GM18499 (cell line): ENCODE measurements around the gene AURKAIP1.

Experiments
- ATAC-seq: cut with Tn5 transposase; IDR thresholded peaks from one replicate; pipeline ENCODE4 v1.9.1; 2021; ENCODE audit warnings: moderate number of reproducible peaks; ENCODE audit not compliant: insufficient read depth, unreplicated experiment

The AURKAIP1 gene

DNA sequence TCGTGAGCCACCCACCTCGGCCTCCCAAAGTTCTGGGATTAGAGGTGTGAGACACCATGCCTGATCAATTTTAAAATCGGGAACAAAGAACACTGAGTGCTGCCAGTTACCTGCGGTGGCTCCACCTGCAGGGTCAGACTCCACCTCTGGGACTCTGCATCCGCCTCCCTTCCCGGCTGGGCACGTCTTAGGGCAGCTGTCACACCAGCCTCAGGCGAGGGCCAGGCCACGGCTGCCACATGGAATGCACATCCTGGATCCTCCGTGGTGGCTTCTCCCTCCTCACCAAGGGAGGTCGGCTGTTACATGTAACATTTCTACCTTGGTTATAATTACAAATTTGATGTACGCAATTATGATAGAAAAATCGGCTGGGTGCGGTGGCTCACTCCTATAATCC is 10.7 kb downstream of the AURKAIP1 start:
- ATAC-seq = no peak

DNA sequence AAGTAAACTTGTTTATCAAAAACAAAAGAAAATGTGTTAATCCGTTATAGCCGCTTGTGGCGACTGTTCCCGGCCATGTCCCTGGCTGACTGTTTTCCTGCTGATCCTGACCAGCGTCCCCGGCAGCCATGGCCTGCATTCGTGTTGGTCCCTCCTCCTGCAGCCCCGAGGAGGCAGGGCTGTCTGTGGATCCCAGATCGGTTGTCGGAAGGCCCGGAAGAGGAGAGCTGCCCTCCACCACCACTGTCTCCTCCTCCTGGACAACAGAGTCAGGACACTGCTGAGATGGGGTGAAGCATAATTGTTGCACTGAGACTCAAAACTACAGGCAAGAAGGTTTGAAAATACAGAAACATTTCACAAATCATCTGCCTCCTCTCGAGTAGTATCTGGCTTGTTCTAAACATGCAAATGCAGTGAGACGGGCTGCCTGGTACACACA is 13.0 kb downstream of the AURKAIP1 start:
- no peak for ATAC-seq

DNA sequence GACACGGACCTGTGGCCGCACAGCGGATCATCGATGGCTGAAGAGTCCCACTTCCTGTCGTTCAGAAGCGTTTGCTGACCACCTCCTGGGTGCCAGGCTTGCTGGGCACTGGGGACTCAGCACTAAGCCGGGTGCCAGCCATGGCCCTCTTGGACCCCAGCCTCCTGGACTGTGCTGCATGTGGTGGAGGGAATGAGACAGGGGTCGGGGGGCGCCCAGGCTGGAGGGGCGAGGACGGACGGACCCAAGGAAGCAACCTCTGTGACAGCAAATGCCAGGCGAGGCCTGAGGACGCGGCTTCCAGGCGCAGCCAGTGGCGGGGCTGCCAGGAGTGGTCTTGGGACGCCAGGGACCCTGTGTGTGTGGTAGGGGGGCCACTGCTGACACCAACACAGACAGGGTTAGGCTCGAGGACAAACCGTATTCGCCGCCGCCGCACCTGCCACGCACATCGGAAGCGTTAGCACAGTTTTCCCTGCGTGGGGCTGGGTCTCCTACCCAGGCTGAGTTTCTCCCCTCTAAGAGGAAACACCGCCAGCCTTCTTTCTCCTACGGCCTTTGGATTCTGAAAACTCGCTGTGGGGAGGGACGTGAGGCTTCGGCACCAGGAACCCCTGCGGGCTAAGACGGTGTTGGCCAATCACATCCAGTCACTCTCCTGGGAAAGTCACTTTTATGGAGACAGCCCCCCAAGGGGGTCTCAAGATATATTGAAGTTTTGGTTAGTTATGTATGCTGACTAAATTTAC is 13.6 kb downstream of the AURKAIP1 start:
- ATAC-seq = no peak

DNA sequence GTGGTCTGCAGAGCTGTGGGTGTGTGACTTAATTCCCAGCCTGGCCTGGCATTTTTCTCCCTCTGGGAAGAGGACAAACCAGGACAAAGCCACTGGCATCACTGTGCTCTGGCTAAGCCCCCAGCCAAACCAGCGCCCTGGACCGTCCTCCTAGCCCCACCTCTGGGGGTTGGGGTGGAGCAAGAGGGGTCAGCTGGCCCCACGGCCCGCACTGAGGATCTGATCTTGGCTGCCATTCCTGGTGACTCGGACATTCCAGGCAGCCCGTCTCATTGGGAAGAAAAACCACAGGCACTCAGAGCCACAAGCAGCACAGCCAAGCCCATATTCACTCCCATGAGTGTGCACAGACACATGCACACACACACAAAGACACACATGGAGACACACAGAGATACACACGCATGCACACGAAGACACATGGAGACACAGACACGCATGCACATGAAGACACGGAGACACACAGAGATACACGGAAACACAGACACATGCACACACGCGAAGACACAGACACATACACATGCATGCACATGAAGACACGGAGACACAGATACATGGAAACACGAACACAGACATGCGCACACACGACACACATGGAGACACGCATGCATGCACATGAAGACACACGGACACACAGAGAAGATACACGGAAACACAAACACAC is 14.4 kb downstream of the AURKAIP1 start:
- no peak for ATAC-seq

DNA sequence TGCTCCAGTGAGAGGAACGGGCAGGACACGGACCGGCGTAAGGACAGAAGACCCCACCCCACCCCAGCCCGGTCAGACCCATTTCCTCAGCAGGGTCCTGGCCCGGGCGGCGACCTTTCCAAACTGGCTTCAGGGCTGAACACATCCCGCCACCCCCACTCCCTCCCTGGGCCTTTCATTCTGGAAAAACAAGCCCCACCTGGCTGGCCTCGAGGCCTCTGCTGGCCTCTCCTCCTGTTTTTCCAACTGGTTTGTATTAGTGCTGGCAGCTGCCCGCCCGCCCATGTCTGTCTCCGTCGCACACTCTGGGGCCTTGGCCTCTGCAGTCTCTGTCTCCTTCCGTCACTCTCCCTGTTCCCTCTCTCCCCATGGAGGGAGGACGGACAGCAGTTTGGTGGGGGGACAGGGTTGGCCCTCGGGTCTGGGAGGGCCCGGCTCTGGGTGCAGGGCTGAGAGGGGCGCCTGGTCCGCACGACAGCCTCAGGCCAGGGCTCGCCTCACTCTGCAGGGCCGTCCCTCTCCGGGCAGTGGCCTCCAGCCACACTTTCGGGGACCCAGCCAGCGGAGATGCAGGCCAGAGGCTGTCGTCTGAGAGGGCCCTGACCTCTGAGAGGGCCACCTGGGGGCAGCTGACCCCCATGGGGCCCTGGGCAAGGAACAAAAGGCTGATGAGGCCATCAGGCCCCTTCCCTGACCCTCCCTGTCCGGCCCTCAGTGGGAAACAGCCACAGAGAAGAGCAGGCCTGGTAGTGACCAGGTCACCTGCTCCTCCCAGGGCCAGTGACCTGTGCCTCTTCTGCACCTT is 15.1 kb downstream of the AURKAIP1 start:
- no peak for ATAC-seq

DNA sequence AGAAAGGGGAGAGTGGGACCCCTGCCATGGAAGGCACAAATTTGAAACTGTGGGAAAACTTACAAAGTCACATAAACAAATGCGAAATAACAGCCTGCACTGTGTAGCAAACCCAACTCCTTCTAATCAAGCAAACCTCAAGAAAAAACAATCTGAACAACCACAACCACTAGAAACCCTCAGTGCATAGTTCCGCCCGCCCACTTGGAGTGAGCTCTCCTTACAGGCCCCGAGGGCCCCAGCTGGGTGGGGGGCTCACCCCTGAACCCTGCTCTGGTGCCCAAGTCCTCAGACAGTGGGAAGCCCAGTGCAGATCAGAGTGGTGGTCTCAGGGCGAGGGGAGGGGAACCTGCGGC is 15.7 kb downstream of the AURKAIP1 start:
- ATAC-seq = no peak

DNA sequence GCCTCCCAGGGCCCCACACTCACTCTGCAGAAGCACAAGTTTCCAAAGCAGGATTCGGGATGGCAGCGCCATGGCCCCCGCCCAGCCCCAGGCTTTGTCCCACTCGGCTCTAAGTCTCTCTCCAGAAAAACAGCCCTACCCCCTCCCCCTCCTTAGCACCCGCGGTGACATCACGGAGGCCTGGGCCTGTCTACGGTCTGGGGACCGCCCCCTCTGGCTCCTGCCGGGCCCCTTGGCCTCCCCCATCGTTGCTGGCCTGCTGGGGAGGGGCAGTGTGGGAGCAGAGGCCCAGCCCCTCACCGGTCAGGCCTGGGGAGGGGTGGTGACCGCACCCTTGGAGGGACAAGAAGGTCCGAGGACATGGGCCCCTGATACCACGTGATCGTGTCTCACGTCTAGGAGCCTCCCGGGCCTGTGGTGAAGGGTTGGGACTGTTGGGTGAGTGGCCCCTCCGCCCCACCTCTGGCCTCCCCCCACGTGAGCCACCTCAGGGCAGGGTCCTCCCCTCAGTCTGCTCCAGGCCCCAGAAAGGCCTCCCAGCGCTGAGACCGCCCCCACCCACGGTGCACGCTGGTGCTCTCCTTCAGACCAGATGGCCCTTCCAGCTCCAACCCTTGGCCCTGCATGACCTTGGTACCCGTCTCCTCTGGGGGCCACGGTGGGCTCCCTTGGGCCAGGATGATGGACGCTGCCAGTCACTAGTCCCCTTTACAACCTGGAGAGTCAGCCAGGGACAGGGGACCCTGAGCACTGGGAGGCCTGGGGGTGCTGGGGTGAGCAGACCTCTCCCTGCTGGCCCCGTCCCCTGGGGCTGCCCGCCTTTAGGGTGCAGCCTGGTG is 16.4 kb downstream of the AURKAIP1 start, which contains the start of gene MXRA8:
MXRA8 (minus strand) TSS at position 123 of the 839 bp plus-strand sequence; CDS start at position 72, 51 bp downstream.
- ATAC-seq = no peak

DNA sequence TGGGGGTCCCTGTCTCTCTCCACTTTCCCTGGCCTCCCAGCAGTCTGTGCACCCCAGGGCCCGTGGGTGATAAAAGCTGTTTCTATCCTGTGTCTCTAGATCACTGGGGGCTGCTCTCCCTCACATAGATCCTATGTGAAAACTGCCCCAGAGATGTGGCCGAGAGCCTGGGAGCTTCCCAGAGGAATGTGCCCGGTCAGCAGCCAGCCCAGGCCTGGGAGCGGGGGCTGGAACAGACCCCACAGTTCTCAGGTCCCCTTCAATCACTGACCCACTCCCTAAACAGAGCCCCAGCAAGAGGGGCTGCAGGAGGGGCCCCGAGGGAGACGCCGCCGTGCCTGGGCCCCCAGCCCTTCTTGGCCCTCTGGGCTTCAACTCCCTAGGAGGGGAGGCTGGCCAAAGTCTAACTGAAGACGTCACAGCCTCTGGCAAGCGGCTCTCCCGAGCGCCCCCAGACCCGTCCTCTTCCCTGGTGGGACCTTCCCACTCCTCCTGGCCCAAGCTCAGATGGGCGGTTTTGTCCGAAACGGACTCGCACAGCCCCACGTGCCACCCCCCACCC is 17.1 kb downstream of the AURKAIP1 start:
- ATAC-seq = no peak

DNA sequence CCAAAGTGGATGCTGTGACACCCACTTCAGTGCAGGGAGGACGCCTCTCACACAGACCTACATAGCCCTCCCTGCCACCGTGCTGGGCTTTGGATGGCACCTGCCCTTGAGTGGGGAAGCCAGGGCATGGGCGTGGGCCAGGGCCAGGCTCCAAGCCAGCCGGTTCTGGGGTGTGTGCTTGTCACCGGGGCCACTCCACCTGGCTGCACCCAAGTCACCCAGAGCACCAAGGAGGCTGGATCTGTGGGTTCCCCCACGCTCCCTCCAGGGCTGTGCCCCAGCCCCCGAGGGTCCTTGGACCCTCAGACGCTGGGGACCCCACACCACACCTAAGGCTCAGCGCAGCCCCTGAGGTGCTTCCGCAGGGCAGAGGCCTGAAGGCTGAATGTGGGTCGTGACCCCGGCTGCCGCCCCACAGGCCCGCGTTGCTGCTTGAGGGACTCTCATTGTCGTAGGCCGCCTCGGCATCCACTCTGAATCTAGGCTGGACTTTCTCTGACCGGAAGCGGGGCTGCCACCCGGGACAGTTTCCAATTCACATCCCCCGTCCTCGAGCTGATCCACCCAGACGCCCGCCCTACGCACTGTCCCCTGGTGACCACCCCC is 18.1 kb downstream of the AURKAIP1 start:
- no peak for ATAC-seq

DNA sequence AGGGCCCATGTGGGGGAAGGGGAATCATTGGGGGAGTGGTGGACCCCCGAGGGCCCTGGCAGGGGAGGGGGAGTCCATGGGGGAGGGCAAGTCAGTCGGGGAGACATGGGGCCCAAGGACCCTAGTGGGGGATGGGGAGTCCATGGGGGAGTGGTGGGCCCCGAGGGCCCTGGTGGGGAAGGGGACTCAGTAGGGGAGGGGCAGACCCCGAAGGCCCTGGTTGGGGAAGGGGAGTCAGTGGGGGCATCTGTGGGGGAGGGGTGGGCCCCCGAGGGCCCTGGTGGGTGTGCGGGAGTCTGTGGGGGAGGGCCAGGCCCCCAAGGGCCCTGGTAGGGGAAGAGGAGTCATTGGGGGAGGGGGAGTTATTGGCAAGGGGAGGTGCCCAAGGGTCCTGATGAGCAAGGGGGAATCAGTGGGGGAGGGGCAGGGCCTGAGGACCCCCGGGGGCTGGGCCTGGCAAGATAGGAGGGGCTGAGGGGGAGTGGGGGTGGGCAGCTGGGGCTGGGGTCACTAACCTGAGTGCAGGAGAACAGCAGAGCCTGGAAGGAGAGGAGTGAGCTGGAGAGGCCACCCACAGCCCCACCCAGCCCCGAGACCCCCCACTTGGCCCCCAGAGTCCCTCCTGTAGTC is 18.7 kb downstream of the AURKAIP1 start:
- ATAC-seq = no peak

DNA sequence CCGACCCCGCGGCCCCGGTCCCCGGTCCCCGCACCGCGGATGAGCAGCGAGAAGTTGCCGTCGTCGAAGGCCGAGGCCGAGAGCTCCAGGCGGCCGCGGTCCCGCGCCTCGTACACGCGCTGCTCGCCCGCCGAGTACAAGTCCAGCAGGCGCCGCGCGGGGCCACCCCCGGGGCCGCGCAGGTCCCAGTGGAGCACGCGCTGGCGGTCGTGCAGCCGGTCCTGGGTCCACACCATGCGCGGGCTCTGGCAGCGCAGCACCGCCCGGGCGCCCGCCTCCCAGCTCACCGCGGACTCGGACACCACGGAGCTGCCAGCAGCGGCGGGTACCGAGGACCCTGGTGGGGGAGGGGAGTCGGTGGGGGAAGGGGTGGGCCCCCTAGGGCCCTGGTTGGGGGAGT is 19.6 kb downstream of the AURKAIP1 start:
- no peak for ATAC-seq

DNA sequence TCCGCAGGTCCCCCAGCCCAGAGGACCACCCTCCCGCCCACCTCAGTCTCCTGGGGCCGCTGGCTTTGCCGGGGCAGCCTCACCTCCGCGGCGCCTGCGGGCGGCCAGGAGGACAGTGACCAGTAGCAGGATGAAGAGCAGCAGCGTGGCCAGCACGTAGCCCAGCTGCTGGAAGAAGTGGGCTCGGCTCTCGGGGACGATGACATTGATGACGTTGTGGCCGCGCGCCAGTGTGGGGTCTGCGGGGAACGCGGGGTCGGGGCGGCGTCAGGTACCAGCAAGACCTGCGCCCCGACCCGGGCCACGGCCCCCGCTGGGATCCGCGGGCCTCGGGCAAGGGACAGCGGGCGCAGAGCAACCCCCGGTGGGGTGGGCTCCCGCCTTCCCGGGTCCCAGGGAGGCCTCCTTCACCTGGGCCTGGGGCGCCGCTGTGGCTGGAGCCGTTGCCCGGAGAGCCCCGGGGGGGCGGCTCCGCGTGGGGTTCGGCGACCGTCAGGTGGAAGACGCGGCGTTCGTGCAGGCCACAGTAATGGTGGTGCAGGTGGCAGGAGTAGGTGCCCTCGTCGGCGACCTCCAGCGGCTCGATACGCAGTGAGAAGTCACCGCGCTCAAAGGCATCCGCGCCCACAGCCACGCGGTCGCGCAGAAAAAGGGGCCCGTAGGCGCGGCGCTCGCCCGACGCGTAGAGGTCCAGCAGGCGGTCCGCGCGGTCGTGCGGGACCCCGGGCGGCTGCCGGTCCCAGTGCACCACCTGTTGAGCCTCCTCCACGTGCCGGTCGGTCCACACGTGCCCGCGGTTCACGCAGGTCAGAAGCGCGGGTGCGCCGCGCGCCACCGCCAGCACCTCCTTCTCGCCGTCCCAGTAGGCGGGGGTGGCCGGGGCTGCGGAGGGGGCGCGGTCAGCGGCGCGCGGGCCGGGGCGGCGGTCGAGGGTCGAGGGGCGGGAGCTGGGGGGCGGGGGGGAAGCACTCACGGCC is 20.4 kb downstream of the AURKAIP1 start:
- no peak for ATAC-seq

DNA sequence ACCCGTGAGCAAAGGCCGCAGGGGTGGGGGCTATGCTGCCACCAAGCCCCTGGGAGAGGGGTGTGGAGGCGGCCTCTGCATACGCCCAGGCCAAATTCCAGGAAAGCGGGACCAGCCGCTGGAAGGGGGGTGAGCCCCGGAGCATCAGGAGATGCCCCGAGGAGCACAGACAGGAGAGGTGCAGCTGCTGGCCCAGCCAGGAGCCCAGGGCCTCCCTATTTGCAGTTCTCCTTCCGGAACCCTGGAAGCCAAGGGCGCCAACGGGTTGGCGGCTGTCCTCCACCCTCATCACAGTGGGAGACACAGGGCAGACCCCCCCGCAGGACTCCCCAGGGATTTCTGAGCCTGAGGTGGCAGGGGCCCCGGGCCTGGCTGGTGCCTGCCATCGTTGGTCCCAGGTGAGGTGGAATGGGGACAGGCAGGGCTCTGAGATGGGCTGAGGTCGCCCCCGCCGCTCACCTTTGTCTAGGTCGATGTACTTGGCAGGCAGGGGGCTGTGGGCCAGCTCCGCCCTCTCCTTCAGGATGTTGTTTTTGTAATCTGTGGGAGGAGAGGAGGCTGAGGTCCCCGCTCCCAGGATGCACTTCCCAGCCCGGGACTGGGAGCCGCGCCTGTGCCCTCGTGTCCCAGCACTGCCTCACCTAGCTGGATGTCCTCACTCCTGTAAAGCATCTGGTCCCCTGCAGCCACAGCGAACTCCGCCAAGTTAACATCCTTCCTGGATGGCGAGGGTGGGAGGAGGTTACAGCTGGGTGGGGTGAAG is 21.4 kb downstream of the AURKAIP1 start:
- ATAC-seq = no peak

DNA sequence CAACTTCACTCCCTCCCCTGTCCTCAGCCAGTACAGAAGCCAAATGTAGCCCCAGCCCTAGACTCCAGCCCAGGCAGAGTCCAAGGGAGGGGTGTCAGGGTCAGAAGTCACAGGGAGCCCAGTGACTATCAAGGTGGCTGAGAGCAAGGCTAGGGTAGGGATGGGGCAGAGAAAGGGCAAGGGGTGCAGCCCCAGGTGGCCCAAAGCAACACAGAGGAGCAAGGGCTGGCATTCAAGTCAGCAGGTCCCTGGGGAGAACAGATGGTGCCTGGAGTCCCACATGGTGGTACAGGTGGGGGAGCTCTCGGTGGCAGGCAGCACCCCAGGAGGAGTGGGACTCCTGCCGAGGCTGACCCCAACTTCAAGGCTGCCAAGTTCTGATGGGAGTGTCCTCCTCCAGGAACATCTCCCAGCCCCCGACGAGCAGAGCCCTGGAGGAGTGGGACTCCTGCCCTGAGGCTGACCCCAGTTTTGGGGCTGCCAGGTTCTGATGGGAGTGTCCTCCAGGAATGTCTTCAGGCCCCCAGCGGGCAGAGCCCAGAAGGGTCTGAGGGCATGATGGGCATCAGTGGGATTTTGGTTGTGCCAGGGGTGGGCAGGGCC is 22.1 kb downstream of the AURKAIP1 start:
- no peak for ATAC-seq

DNA sequence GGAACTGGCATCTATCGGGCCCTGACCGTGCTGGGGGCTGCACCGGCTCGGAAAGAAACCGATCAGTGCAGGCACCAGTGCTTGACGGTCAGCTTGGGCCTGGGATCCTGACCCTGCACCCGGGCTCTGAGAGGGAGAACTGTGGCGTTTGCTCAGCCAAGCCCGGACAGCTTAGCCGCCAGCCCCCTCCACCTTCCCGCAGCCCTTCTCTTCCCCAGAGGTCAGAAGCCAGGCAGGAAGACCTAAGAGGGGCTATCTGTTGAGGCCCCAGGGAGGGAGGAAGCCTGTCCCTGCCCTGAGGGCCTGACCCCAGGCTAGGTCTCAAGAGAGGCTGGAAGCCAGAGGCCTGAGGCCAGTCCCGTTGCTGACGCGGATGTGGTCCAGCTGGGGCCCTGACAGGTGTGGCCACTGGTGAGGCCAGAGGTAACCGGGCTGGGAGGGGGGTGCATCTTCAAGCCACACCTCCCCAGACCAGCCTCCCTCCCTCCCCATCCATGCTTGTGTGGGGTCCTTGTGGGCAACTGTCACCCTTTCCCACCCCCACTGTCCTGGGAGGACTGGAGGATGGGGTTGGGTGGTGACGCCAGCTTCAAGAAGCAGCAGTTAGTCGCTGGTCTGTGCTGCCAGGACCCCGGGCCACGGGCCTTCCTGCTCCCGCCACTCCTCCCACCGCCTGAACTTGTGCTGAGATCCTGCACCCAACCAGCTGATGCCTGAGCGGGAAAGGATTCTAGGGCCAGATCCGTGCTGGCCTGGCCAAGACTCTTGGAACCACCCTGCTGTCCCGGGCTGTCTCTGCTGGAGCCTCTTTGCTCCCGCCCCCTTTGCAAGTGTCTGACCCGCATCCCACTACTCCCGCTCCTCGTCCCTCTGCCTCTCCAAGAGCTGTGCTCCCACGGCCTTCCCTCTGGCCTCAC is 23.2 kb downstream of the AURKAIP1 start:
- ATAC-seq = no peak
